GM19395 (cell line): ENCODE data around the gene ZBP1.
A peak's percentile ranks its signal among the peaks of the same experiment; 100 is the strongest.
"Not testable (repeated sequence)": the region's sequence is repeated elsewhere in the genome, so short reads cannot be mapped to it uniquely, and the experiment has no call there.

Source experiments
- ATAC-seq: cut with Tn5 transposase; IDR thresholded peaks from one replicate; pipeline ENCODE4 v1.9.1; 2021; ENCODE audit warnings: mild to moderate bottlenecking, moderate library complexity; ENCODE audit not compliant: unreplicated experiment

Gene ZBP1

DNA sequence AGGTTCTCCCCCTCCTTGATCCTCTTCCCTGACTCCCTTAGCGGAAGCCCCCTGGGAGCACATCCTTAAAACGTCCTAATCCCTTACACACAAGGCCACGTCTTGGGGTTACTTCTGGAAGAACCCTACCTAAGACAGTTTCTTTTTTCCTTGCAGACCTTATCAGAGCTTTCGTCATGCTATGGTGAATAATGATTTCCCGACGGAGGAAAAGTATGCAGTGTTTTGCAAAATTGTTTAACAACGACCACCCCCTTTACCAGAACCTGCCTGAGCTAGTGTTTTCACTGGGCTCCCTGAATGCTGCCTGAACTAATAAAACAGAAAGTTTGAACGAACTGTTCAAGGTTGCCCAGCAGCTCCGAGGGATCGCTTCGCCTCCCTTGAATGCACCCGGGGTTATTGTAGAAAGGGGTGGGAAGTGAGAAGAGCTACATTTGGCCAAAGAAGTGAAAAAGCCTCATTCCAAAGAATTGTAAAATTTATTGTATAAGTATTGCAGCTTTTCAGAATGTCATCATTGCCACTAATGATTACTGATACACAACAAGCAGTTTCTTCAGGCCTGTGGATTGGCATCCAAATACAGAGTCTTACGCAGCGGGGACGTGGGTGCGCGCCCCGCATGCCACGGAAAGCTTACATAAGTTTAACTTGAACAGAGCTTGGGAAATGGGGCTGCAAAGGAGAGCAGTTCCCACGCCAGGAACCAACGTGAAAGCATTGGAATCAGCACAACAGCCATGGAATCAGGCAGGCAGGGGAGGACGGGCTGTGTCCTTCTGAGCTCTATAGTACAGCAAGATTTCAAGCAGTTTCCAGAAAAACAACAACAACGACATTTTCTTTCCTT lies 27.9 kb upstream of the ZBP1 start:
- ATAC-seq, result no peak

DNA sequence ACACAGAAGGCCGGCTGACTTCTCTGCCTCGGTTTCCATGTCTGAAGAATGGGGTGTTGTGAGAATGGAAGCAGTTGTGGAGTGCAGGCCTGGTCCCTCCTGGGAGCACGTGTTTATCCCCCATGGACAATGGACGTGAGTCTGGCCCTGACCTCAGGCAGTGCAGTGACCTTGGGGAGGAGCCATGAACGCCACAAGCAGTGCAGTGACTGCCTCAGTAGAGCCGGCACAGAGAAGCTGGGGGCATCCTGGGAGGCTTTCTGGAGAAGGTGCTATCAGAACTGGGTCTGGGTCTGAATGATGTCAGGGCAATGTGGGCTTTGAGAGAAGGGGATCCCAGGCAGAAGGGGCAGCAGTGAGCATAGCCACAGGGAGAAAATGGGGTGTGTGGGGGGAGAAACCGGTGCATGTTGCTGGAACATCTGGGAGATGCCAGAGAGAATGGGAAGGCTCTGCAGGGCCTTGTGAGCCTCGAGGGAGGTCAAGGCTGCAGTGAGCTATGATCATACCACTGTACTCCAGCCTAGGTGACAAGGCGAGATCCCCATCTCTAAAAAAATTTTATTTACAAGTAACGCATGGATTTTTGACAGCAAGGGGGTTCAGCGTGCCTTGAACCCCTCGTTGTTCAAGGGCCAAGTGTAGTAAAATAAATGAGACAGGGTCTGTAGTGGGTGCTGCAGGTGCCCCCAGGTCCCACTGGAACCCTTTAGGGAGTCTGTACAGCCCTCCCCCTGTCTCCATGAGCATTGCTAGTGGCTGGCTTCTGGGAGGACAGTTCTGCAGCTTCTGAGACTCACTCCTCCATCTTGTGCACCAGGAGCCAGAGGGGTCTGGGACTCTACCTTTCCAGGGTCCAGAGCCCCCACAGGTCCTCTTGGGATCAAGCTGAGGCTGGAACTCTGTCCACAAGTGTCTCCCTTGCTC lies 27.0 kb upstream of the ZBP1 start:
- ATAC-seq, result no peak

DNA sequence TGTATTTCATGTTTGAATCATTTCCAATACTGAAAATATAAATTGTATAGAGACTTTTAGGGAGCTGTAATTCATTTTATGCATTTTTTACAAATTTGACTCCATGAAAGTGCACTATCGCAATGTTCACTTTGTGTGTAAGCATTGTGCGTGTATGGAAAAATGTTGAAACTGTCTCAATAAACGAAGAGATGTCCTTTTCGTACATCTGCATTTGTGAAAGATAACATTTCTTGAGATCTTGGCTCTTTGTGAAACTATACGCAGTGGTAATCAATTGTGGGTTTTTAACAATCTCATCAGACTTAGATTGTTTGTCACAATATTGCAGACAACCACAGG lies 18.6 kb upstream of the ZBP1 start:
- ATAC-seq, result no peak

DNA sequence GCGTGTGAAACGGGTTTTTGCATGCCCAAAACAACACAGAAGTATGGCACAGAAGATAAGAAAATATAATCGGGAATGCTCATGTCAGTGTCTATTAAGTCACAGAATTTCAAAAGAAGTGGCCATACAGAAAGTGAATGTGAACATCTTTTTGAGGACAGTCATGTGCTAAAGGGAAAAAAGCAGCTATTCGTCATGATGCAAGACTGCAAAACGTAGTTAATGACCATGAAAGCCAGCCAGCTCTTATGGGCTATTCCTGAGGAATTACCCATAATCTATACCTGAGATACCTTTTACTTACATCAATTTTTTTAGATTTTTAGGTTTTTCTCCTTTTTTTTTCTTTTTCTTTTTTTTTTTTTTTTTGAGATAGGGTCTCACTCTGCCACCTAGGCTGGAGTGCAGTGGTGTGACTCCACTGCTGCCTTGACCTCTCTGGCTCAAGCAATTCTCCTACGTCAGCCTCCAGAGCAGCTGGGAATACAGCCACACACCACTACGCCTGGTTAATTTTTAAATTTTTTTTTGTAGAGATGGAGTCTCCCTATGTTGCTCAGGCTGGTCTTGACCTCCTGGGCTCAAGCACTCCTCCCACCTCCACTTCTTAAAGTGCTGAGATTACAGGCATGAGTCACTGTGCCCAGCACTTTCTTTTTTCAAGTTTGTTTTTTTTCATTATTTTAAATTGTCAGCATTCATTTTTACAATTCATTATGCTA lies 18.1 kb upstream of the ZBP1 start:
- no peak for ATAC-seq

DNA sequence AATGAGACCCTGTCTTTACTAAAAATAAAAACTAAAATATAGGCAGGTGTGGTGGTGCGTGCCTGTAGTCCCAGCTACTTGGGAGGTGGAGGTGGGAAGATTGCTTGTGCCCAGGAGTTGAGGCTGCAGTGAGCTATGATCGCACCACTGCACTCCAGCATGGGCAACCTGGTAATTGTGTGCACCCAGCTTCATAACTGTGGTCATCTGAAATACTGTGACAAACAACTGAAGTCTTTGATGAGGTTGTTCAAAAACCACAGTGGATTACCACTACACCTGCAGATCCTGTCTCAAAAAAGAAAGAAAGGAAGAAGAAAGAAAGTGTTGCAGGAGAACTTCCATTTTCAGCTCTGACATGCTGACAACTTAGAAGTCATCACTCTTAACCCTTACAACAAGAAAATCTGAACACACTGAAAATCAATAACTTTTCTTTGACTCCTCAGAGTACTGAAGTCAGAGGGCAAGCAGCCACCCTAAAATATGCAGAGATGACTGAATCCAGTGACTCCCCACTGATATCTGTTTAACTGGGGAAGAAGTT lies 13.8 kb upstream of the ZBP1 start:
- ATAC-seq, result no peak

DNA sequence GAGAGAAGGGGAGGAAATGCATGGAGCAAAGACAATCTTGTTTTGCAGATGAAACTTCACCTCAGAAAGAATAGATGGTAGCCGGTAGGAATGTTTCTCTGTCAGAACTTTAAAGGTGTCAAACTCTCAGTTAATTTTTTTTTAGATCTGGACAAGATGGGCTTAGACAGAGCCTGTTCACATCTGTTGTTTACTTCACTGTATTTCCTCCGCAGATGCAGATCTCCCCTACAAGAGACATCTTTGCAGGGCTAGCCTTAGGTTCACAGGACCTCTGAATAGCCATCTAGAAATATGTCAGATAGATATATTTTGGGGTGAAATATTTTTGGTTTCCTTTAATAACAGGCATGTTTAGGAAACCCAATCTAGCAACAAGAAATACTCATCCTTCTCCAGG lies 12.1 kb upstream of the ZBP1 start:
- no peak for ATAC-seq

DNA sequence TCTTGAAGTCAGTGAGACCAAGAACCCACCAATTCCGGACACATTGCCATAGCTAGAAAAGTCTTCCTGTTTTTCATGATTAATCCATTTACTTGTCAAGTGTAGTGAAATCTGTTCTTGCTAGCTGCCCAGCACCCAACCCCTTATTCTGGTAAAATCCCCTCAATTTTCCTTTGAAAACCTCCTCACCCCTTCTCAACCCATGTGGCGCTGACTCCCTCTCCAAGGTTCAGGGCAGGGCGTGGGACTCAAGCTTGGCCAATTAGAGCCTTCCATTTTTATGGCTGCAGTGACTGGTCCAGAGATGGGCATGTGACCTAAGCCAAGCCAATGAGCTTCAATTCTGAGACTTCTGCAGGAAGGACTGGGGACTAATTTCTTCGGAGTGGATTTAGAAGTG lies 9.8 kb upstream of the ZBP1 start:
- no peak for ATAC-seq

DNA sequence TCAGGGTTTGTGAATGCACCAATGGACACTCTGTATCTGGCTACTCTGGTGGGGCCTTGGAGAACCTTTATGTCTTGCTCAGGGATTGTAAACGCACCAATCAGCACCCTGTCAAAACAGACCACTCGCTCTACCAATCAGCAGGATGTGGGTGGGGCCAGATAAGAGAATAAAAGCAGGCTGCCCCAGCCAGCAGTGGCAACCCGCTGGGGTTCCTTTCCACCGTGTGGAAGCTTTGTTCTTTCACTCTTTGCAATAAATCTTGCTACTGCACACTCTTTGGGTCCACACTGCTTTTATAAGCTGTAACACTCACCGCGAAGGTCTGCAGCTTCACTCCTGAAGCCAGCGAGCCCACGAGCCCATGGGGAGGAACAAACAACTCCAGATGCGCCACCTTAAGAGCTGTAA lies 9.3 kb upstream of the ZBP1 start:
- not testable (repeated sequence) for ATAC-seq

DNA sequence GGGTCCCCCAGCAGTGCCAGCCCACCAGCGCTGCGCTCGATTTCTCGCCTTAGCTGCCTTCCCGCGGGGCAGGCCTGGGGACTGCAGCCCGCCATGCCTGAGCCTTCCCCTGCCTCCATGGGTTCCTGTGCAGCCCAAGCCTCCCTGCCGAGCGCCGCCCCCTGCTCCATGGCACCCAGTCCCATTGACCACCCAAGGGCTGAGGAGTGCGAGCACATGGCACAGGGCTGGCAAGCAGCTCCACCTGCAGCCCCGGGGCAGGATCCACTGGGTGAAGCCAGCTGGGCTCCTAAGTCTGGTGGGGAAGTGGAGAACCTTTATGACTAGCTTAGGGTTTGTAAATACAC lies 8.7 kb upstream of the ZBP1 start:
- ATAC-seq, result not testable (repeated sequence)

DNA sequence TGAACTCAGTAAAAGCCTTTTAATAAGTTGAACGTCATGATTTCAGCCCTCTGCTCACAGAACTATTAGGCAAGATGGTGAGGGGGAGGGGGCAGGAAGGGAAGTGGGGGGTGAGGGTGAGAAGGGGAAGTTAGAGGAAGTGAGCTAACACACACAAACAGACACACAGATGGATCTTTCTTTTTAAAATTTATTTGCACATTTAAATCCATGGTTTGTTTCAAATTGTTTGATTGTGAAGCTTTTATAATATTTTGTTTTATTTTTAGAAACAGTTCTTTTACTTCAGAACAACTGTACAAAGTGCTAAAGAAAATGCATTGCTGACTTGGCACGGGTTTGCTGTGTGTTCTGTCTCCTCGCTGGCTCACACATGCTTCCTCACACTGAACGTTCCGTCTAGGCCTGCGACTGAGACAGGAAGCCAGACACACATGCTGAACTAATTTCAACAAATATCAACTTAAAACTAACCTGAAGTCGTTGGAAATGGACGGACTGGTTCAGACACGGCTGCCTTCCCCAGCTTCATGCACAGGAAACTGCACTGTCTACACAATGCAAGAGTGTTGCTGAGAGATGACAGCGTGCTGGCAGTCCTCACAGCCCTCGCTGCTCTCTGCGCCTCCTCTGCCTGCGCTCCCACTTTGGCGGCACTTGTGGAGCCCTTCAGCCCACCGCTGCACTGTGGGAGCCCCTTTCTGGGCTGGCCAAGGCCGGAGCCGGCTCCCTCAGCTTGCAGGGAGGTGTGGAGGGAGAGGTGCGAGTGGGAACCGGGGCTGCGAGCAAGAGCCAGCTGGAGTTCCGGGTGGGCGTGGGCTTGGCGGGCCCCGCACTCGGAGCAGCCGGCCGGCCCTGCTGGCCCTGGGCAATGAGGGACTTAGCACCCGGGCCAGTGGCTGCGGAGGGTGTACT lies 8.1 kb upstream of the ZBP1 start:
- peak; percentile 61 for ATAC-seq

DNA sequence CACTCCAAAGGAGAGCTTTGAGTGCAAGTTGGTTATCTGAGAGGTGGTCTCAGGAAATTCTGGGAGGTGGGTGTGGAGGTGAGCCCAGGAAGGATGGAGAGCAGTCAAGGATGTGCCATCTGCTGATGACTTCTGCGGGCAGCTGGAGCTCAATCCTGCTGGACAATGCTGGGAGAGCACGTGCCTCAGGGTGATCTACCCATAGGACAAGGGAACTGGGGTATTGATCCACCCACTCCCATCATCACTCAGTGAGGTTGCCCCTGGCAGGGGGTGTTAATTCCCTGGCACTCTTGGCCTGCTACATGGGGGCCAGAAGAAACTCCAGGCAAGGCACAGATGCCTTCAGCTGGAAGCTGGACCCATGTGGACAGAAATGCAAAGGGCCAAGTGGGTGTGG lies 7.1 kb upstream of the ZBP1 start:
- no peak for ATAC-seq

DNA sequence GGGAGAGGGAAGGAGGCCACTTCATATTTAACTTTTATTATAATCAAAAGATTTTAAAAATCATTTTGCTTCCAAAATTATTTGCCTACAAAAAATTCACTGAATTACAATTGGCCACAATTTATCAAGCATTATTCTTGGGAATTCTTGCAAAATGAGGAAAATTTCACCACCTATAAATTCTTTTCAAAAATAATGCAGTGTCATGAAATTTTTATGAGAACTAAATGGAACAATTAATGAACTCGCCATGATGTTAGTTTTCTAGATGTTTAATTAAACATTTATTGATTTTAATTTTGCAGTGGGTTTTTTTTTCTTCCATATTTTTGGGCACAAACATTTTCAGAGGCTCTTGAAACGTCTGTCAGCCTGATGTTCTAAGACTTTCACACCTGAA lies 5.8 kb upstream of the ZBP1 start:
- no peak for ATAC-seq

DNA sequence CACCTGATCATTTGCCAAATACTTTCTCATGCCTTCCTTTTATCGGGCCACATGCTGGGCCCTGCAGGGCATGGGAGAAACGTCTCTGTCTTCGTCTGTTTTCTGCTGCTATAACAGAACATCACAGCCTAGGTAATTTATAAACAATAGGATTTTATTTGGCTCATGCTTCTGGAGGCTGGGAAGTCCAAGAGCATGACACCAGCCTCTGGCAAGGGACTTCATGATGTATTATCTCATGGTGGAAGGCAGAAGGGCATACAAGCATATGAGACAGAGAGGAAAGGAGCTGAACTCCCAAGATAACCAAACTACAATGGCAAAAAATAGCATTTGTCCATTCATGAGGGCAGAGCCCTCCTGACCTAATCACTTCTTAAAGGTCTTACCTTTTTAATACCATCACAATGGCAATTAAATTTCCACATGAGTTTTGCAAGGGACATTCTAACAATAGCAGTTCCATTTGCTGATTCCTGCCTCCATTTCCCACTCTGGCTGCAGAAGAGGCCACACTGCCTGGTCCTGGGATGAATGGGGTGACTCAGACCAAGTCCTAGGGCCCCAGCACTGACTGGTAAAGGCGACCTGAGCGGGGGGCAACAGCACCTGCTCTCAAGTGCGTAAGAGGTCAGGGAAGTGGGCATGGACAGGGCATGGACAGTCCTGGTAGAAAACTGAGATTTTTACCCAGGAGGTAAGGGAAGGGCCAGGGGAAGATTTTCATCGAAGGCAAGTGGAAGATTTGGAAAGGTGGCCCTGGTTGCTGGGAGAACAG lies 5.1 kb upstream of the ZBP1 start:
- no peak for ATAC-seq

DNA sequence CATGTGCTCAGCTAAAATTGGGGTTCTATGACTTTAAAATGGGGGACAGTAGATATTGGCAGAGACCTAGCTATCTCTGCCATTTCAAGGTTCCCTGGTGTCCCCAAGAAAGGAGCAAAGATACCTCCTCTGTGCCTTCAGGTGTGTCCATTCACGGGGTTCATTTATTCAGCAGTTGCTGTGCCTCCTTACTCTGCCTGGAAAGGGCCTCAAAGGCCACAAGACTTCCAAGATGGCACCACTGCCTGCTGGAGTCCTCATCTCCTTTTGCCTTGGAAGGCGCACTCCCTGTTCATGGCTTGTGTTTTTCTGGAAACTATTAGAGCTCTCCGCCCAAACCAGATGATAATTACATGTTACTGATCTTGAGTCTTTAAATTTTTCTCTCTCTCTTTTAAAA lies 3.9 kb upstream of the ZBP1 start:
- ATAC-seq, result no peak

DNA sequence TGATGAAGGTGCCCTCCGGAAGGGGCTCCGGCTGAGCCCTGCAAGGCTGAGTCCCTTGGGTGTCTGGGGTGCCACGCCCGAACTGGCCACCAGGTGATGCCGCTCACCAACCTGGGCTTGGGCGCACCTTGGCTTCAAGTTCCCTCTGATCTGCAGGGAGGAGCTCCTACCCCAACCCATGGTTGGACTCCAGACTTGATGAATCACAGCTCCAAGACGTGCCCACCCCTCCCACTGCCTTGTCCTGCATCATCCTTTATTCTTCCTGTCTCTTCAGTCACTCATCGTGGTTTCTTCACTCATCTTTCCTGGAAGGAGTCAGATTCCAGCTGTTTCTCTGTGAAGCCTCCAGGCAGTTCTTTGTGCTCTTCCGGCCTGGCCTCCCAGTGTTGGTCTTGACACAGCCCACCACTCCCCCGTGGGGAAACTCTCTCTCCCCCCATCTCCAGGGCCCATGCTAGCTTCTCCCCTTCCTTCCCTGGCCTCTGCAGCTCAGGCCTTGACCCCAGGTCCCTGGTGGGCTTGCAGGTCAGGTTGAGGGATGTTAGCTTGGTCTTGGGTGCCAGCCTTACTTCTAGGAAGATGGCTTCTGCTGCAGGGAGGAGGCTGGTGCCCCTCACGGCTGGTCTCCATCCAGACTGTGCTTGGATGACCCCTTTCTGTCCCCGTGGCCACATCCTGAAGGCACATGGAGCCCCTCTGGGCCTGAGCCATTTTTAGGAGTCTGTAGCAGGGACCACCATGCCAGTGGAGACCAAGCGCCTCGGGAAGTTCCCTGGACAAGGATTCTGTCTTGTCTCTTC lies 2.6 kb upstream of the ZBP1 start:
- ATAC-seq, result no peak

DNA sequence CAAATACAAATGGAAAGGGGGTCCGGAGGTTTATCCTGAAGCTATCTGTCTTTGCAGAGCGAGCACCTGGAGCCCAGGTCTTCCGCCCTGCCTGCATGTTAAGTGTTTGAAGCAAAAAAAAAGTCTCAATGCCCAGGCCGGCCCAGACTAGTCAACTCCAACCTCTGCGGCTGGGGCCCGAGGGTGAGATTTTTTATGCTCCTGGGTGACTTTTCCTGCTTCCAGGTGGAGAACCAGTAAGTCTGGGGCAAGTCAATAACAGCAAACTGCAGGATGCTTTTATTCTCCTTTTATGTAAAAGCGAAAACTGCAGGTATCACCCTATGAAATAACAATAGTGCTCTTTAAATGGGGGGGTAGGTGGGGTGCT lies 2.0 kb upstream of the ZBP1 start:
- no peak for ATAC-seq

DNA sequence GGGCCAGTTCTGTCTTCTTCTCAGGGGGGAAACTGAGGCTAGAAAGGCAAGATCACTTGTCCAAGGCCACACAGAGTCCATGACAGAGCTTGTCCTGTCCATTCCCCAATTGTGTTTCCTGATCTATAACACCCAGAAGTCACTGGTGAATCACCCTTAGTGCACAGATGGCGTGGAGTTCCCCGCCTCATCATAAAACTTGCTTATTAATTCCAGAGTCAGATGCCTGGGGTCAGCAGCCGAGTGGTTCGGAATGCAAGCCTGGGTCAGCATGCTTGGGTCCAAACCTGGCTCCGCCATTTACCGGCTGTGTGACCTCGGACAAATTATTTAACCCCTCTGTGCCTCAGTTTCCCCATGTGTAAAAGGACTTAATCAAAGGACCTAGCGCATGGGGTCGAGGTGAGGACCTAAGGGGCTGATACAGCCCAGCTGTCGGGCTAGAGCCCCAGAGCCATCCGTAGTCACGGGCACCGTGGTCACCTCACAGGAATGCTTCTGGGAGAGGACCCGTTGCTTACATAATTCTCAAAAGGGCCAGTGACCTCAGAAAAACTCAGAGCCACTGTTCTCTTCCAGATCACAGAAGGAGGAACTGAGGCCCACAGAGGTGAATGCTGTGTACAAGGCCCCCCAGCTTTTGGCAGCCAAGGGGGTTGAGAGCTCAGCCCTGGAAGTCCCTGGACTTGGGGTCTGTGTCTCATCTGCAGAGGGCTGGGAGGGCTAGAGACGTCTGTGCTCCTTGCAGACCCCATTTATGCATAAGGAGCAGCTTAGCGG lies 1.4 kb upstream of the ZBP1 start:
- ATAC-seq, result no peak

DNA sequence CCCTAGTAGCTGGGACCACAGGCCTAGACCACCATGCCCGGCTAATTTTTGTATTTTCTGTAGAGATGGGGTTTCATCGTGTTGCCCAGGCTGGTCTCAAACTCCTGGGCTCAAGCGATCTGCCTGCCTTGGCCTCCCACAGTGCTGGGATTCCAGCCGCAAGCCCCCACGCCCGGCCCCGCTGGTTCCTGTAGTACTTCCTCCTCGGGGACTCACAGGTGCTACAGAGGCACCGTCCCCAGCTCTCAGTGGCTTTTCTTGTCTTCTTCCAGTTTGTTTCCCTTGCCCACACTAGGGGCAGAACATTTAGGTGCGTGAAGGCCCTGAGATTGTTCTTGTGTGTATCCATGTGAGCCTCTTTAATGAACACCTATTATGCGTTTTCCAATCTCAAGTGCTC lies 773 bp upstream of the ZBP1 start:
- no peak for ATAC-seq
